ENCODE measurements around the gene LGR5. TPM values are rescaled to one million over a fixed set of nuclear protein-coding genes. Genes with fewer than 3 reads are reported as not detected.

LGR5 gene
- total and polyA plus RNA-seq, 2 of the 8 experiments (the other 6 are each of a cell fraction or from before 2014, with no cell fraction given) = 0.08 to 0.19 TPM

- no peaks in the 10 kb centered on the region for H4K20me1 ChIP-seq (replicated peaks in 1 of 2; ENCODE audit: control insufficient read depth in 1 of 2, insufficient read depth in 2 of 2, low read length in 2 of 2)
- H3K4me2 ChIP-seq (ENCODE audit: insufficient read depth in 1 of 2, low read depth in 2 of 2, low read length in 2 of 2) = no peak overlapping the region
- no peaks in the 10 kb centered on the region; a peak in 1 of 7 replicates for H3K27me3 ChIP-seq (replicated peaks in 1 of 4; ENCODE audit: control insufficient read depth in 3 of 4, extremely low read depth in 1 of 4, insufficient read depth in 3 of 4, low read length in 3 of 4)
- whole genome bisulfite sequencing, 2 experiments (ENCODE audit: extremely low coverage in 1 of 2, insufficient coverage in 1 of 2, insufficient read length in 1 of 2, insufficient replicate concordance in 2 of 2, low coverage in 1 of 2, low lambda C conversion rate in 2 of 2, missing lambda C conversion rate in 1 of 2) = 96% methylated on average over 2 of the region's 2 CpGs; no CpG with 5 or more reads in 1 of the 2 experiments
- H3K9ac ChIP-seq (replicated peaks in 1 of 4; ENCODE audit: extremely low read depth in 1 of 4, low read depth in 3 of 4, low read length in 3 of 4) = no peak overlapping the region
- no peak overlapping the region for H2AK5ac ChIP-seq (ENCODE audit: low read depth, low read length)
- H3K23ac ChIP-seq (ENCODE audit: insufficient read length) = no peak overlapping the region
- H3K79me2 ChIP-seq (ENCODE audit: control insufficient read depth in 1 of 2, insufficient read depth in 2 of 2, low read length in 2 of 2) = no peaks in the 10 kb centered on the region
- H2BK12ac ChIP-seq (ENCODE audit: low read depth, low read length) = no peak overlapping the region
- CTCF ChIA-PET (ENCODE audit: partially characterized antibody) = interaction anchor here (1.2 to 1.3 kb wide), 2 partner anchors 151 to 181 kb away, joined by 3 to 5 read pairs; no protein-coding TSS in a partner anchor
- H4K5ac ChIP-seq (ENCODE audit: insufficient read length, low read depth, low read length) = no peak overlapping the region
- H2BK20ac ChIP-seq (ENCODE audit: low read length) = no peak overlapping the region
- H4K8ac ChIP-seq (ENCODE audit: extremely low read depth, insufficient read depth, low read length) = no peak overlapping the region
- no peak overlapping the region for H3K14ac ChIP-seq (ENCODE audit: insufficient read length)
- H3K9me3 ChIP-seq (ENCODE audit: insufficient read depth in 2 of 2, low read depth in 1 of 2, low read length in 1 of 2) = no peaks in the 10 kb centered on the region
- peak overlapping the region; percentile 81; the same call in 1 of the 2 replicates for H2AFZ ChIP-seq (ENCODE audit: low read length)
- POLR2A ChIA-PET (ENCODE audit: partially characterized antibody) = no interaction called here
- H3K4ac ChIP-seq (replicated peaks; ENCODE audit: insufficient read length, low read depth, low read length) = no peak overlapping the region
- no peak overlapping the region for H3K4me3 ChIP-seq (ENCODE audit: extremely low read depth in 1 of 4, insufficient read depth in 2 of 4, low read depth in 3 of 4, low read length in 4 of 4)
- H2BK15ac ChIP-seq (ENCODE audit: low read length) = no peak overlapping the region
- no peak overlapping the region for H3K27ac ChIP-seq (ENCODE audit: low read depth, low read length)
- no peak for FAIRE-seq
- H2BK5ac ChIP-seq (ENCODE audit: low read depth, low read length) = no peak overlapping the region
- no peaks in the 10 kb centered on the region for H3K23me2 ChIP-seq (ENCODE audit: low read depth, low read length)
- peaks cover 0 to 2% (median 0%) of the 10 kb centered on the region in 4 experiments; a peak in 2 of 7 replicates for H3K4me1 ChIP-seq (replicated peaks in 1 of 4; ENCODE audit: control insufficient read depth in 3 of 4, insufficient read depth in 4 of 4, low read length in 3 of 4)
- no peak for DNase-seq (ENCODE audit: low read depth in 1 of 2, low spot score in 2 of 2)
- H3K56ac ChIP-seq (replicated peaks; ENCODE audit: insufficient read length, low read depth, low read length) = no peak overlapping the region
- H2BK120ac ChIP-seq (replicated peaks; ENCODE audit: low read depth, low read length) = no peak overlapping the region
- no peaks in the 10 kb centered on the region for H3K79me1 ChIP-seq (ENCODE audit: low read depth, low read length)
- no peaks in the 10 kb centered on the region for H3K36me3 ChIP-seq (ENCODE audit: control insufficient read depth in 2 of 4, insufficient read depth in 4 of 4, low read length in 3 of 4)
- H4K91ac ChIP-seq (replicated peaks; ENCODE audit: insufficient read length, low read length) = no peak overlapping the region
- no peak overlapping the region for H3K18ac ChIP-seq (ENCODE audit: extremely low read depth, low read length)
- TF ChIP-seq SP1 (IDR thresholded peaks at IDR 0.05; ENCODE audit: low read depth, low read length) = no peak
- no peak for TF ChIP-seq ASH2L (IDR thresholded peaks at IDR 0.05; ENCODE audit: low read length)
- TF ChIP-seq EGR1 (IDR thresholded peaks at IDR 0.05; ENCODE audit: borderline replicate concordance, low read depth, low read length) = no peak
Measured at GRCh38 chr12:71566655-71567054, 127.1 kb downstream of the LGR5 start.
